ENCODE results near the gene EVI5L.

- TF ChIP-seq CTCF (IDR thresholded peaks at IDR 0.05 in 4 of 5, conservative IDR thresholded peaks at IDR 0.05 in 1 of 5) = no peak
- TF ChIP-seq POLR2A (IDR thresholded peaks at IDR 0.05) = no peak
These were observed 38.3 kb downstream of the EVI5L start for GRCh38 chr19:7868326-7868670.
